GM21619 (cell line): ENCODE measurements around the gene KRTAP5-11.
"Not testable (repeated sequence)": the region's sequence is repeated elsewhere in the genome, so short reads cannot be mapped to it uniquely, and the experiment has no call there.

Experiments used
- ATAC-seq: cut with Tn5 transposase; IDR thresholded peaks from one replicate; pipeline ENCODE4 v1.9.1; 2021; ENCODE audit not compliant: unreplicated experiment

KRTAP5-11 gene

DNA sequence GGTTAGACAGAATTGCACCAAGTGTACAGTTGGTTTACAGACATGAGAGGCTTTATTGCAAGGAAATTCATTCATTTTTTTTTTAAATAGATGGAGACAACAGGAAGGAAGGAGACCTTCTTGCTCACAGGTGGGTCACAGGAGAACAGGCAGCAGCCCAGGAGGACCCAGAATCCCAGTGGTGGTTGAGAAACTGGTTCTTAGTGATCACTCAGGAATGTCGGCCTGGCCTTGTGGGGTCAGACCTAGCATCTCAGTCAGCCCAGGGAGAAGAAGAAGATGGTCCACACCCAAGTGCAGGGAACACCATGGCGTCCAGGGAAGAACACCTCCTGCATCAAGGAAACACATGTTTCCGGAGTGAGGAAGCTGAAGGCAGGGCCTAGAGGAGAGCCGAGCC is 849 bp downstream of the KRTAP5-11 start:
- ATAC-seq = no peak

DNA sequence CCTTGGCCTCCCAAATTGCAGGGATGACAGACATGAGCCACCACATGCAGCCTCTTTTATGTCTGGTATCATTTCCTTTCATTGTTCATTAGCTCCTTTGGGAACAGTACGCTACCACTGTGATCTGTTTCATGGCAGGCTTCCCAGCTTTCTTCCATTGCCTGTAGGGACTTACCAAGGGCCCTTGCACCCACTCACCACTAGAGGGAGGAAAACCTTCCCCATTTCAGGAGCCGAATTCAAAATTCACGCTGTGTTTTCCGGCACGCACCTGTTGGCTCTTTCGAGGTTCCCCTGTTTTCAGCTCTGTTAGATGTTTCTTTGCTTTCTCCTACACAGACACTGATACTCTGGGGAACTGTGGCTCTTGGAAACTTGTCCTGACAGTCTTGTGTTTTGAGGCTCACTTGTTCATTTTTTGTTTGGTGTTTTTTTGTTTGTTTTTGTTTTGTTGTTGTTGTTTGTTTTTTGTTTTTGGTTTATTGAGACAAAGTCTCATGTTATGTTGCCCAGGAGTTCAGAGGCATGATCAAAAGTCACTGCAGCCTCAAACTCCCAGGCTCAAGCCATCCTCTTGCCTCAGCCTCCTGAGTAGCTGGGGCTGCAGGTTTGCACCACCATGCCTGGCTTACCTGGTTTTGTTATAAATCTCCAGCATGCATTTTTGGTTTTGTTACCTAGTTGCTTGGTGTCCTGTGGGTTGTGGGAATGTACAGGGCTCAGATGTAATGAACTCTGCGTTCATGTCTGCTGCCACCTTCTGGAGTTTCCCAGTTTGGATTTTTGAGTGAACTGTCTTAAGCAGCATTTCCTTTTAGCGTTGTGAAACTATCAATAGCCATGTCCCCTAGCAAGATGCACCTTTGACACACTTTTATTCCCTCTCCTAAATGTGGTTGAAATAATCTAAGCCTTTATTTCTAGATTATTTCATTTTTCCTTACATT is 2.3 kb downstream of the KRTAP5-11 start:
- no peak for ATAC-seq

DNA sequence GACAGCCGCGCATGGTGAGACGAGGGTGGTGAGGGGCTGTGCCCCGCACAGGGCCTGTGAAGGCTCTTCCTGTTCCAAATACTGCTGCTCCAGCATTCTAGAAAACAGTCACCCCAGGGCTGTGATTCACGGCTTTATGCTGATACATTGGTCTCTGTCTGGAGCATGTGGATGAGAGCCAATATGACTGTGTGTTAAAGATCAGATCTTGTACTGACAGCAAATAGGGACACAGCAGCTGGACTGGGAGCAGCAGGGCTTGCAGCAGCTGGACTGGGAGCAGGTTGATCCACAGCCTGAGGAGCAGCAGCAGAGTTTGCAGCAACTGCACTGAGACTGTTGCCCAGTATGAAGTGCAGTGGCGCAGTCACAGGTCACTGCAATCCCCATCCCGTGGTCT is 3.2 kb downstream of the KRTAP5-11 start:
- not testable (repeated sequence) for ATAC-seq

DNA sequence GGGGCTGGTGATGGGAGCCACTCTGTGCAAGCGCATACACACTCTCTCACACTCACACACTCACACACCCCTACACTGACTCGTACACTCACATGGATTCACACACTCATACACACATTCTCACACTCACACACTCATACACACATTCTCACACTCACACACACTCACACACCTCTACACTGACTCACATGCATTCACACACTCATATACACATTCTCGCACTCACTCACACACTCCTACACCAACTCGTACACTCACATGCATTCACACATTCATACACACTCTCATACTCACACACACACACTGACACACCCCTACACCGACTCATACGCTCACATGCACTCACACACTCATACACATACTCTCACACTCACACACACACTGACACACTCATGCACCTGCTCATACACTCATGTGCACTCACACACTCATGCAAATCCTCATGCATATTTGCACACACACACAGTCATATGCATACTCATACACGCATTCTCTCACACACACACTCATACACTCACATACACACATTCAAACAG is 5.1 kb downstream of the KRTAP5-11 start:
- ATAC-seq = no peak

DNA sequence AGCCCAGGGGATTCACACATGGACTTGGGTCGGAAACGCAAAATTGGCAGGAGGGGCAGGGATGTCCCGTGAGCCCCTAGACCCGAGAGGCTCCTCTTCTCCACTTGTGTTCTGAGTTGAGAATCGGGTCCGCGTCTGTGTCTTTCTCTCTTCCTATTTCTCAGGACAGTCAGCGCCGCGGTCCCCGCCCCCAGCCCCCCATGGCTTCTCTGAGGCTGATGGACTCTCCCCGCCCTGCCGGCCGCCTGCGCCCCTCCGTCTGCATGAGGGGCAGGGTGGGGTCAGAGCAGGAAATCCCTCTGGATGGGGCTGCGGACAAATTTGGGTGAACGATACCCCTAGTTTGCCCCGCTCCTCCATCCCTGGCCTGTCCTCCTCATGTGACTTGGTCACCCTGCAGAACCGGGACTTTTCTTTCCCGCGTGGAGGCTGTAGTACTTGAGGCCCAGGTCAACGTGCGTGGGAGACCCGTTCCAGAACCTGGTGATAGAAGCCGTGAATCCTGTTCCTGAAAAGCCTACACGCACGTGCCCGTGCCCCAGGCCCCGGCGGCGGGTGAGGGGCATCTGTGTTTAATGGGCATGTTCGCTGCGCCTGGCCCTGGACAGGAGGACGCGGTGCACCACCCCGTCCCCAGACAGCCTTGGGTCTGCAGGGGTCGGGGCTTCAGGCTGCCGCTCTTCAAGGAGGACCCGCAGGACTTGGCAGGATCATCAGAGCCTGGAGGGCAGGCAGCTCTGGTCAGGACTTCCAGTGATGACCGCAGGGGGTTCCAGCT is 5.8 kb downstream of the KRTAP5-11 start:
- not testable (repeated sequence) for ATAC-seq

DNA sequence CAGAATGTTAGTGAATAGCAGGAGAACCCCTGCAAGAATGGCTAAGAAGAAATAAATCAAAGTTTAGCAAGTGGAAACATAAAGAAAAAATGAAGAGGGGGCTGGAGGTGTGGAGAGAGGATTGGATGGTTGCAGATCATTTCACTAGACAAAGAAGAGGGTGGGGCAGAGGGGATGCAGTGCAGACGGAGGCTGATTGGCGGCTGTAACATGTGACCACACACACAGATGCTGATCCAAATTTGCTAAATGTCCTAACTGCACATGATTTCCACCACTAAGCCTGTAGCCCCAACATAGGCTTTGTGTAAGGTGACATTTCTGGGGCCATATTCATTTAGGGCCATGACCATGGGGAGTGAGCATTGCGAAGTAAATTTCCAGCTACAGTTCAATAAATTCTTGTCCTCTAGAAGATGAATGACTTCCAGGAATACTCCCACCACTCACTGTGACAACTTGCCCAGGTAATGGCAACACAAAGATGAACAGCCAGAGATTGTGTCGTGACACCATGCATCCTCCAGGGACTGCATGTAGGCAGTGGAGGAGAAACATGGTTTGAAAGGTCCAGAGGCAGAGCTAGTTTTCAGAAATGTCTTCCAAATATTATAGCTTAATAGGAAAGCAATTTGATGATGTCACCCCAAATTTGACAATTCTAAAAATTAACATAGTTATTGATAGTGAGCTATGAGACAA is 6.8 kb downstream of the KRTAP5-11 start:
- no peak for ATAC-seq

DNA sequence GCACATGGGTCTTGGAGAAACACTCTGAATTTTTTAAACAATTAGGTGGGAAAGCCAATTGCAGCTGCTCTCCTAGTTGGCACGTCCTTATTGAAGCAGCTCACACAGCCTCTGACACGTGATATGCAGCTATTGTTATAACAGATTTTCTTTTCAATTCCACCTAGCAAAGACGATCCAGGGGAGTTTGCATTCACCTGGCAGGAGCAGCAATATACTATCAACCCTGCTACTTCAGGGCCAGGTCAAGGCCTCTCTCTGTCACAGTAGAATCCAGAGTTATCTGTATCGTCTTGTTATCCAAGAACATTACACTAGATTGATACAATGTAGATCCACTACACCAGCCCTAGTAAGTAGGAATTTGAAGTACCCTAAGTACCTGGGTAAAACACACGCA is 8.3 kb downstream of the KRTAP5-11 start:
- ATAC-seq = no peak

DNA sequence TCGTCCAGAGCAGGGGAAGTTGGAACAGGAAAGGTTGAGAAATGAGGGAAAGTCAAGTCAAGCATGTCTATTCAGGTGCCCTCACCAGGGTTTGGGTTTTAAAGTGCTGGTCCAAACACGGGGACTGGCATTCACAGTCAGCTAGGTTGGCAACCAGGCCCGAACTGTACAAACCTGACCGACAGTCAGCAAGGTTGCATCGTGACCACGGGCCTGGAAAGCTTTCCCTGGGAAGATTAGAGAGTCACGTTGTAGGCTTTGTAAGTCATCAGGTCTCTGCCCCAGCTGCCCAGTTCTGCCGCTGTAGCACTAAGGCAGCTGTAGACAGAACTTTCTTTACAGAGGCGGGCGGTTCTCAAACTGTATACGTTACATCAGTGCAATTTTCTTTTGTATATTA is 9.9 kb downstream of the KRTAP5-11 start:
- no peak for ATAC-seq

DNA sequence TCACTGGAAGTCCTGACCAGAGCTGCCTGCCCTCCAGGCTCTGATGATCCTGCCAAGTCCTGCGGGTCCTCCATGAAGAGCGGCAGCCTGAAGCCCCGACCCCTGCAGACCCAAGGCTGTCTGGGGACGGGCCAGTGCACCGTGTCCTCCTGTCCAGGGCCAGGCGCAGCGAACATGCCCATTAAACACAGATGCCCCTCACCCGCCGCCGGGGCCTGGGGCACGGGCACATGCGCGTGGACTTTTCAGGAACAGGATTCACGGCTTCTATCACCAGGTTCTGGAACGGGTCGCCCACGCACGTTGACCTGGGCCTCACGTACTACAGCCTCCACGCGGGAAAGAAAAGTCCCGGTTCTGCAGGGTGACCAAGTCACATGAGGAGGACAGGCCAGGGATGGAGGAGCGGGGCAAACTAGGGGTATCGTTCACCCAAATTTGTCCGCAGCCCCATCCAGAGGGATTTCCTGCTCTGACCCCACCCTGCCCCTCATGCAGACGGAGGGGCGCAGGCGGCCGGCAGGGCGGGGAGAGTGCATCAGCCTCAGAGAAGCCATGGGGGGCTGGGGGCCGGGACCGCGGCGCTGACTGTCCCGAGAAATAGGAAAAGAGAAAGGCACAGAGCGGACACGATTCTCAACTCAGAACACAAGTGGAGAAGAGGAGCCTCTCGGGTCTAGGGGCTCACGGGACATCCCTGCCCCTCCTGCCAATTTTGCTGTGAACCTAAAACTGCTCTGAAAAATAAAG is 11.4 kb downstream of the KRTAP5-11 start:
- ATAC-seq = not testable (repeated sequence)

DNA sequence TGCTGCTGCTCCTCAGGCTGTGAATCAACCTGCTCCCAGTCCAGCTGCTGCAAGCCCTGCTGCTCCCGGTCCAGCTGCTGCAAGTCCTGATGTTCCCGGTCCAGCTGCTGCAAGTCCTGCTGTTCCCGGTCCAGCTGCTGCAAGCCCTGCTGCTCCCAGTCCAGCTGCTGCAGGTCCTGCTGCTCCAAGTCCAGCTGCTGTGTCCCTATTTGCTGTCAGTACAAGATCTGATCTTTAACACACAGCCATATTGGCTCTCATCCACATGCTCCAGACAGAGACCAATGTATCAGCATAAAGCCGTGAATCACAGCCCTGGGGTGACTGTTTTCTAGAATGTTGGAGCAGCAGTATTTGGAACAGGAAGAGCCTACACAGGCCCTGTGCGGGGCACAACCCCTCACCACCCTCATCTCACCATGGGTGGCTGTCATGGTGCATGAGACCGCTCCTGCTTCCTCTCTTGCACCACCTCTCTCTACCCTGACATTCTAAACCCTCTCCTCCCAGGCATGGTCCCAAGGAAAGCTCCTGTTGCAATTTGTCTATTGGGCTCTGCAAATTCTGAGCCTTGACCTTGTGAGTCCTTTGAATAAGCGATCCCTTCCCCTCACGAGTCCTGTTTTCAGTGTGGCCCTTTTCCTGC is 13.8 kb downstream of the KRTAP5-11 start:
- no peak for ATAC-seq

DNA sequence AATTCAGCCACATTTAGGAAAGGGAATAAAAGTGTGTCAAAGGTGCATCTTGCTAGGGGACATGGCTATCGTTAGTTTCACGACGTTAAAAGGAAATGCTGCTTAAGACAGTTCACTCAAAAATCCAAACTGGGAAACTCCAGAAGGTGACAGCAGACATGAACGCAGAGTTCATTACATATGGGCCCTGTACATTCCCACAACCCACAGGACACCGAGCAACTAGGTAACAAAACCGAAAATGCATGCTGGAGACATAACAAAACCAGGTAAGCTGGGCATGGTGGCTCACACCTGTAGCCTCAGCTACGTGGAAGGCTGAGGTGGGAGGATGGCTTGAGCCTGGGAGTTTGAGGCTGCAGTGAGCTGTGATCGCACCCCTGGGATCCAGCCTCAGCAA is 15.0 kb downstream of the KRTAP5-11 start:
- ATAC-seq = not testable (repeated sequence)

DNA sequence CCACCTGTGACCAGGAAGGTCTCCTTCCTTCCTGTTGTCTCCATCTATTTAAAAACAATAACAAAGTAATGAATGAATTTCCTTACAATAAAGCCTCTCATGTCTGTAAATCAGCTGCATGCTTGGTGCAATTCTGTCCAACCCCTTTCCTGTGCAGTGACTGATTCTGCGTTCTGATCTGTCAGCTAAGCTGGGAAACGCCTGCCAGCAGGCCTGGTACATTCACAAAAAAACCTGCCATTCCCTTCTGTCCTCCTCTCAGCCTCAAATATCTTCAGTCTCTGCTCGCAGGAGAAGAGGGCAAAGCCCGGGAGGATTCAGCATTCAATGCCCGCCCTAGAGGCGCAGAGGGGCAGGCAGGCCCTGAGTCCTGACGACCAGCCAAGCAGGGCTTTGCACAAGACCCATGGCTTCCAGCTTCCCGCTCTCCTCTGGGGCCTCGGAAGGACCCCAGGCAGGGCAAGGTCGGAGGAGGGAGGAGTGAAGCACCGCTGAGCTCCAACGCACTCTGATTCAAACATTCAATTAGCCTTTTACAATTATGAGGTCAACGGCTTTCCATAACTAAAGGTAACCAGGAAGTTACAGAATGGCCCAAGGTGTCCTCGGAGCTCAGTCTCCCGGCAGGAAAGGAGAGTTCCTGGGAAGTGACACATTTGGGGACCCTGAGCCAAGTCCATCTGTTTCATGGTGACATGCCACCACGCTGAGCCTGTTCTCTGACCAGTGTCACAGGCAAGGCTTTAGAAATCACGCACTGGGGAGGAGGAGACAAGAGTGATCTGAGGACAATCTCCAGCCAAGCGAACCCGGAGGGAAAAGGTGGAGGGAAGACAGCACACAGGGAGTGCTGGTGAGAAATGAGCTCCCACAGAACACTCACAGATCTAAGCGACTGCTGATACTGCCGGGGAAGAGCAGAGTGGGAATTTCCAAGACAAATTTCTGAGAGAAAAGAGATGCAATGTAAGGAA is 15.8 kb downstream of the KRTAP5-11 start:
- ATAC-seq = not testable (repeated sequence)

DNA sequence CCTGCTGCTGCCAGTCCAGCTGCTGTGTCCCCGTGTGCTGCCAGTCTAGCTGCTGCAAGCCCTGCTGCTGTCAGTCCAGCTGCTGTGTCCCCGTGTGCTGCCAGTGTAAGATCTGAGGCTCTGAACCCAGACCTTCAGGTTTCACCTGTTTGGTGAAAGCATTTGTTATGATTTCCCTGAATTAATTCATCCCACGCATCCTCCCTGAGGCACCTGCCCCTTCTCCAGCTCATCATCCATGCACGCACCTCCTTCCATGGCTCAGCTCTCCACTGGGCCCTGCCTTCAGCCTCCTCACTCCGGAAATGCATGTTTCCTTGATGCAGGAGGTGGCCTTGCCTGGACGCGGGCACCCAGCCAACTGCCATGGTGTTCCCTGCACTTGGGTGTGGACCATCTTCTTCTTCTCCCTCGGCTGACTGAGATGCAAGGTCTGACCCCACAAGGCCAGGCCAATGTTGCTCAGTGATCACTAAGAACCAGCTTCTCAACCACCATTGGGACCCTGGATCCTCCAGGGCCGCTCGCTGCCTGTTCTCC is 16.5 kb downstream of the KRTAP5-11 start:
- no peak for ATAC-seq

DNA sequence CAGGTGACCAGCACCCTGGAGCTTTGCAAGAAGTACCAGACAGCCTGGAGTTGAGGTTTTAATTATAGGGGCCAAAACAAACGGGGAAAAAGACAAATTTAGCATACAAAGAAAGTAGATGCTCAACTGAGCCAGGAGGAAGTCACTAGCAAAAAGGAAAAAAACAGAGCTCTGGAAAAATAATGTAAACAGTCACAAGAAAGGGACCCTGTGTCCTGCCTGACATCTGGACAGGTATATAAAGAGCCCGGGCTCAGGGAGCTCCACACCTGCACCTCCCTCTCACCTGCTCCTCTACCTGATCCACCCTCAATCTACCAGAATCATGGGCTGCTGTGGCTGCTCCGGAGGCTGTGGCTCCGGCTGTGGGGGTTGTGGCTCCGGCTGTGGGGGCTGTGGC is 17.4 kb downstream of the KRTAP5-11 start, which contains the start of gene KRTAP5-10:
Gene KRTAP5-10, plus strand, starts transcription at position 301 of the 400 bp plus-strand sequence. Its CDS starts 25 bp downstream, at position 326.
- ATAC-seq = no peak

DNA sequence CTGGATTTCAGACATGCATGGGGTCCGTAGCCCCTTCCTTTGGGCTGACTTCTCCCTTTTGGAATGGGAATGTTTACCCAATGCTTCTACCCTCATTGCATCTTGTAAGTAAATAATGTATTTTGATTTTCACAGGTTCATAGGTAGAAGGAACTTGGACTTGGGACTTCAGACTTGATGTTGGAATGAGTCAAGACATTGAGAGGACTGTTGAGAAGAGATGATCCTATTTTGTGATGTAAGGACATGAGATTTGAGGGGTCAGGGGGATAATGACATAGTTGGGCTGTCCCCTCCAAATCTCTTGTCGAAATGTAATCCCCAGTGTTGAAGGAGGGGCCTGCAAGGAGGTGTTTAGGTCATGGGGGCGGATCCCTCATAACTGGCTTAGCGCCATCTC is 18.2 kb downstream of the KRTAP5-11 start:
- no peak for ATAC-seq

DNA sequence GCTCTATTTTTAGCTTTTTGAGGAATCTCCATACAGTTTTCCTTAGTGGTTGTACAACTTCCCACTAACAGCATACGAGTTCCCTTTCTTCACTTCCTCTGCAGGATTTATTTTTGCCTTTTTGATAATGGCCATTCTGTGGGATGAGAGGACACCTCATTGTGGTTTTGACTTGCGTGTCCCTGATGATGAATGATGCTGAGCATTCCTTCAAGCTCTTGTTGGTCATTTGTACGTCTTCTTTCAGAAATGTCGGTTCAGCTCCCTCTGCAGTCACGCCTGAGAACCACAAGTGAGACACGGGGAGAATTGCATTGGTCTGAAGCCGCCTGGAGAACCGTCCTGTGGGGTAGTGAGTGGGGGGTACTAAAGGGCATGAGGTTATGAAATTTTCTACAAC is 19.3 kb downstream of the KRTAP5-11 start:
- ATAC-seq = no peak

DNA sequence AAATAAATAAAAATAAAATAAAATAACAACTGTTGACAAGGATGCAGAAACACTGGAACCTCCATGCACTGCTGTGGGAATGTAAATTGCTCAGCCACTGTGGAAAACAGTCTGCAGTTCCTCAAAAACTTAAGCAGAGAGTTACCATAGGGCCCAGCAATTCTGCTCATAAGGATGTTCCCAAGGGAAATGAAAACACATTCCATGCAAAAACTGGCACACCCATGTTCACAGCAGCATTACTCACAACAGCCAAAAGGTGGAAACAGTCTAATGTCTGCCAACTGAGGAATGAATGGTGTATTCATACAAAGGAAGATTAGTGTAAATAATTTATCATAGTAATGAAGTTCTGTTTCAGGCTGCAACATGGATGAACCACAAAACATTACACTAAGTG is 20.6 kb downstream of the KRTAP5-11 start:
- no peak for ATAC-seq

DNA sequence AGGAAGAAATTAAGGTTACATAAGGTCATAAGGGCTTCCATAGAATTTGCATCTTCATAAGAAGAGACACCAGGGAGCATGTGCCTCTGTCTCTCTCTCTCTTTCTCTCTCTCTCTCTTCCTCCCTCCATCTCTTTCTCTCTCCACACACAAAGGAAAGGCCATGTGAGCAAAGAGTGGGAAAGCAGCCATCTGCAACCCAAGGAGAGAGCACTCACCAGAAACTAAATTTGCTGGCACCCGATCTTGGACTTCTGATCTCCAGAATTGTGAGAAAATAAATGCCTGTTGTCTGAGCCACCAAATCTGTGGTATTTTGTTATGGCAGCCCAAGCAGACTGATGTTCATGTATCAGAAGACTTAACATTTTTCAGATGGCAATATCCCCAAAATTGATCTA is 23.7 kb downstream of the KRTAP5-11 start:
- ATAC-seq = no peak
